Endothelial cell (in vitro differentiated cells): Measurements from ENCODE around the gene SLC15A2. TPM values are rescaled to one million over a fixed set of nuclear protein-coding genes. Genes with fewer than 3 reads are reported as not detected.
"Not testable (repeated sequence)": the region's sequence is repeated elsewhere in the genome, so short reads cannot be mapped to it uniquely, and the experiment has no call there.

Experiments used
- DNase-seq: peaks from one replicate; pipeline ENCODE4 v3.0.0; 2021; ENCODE audit warnings: low spot score
- H3K27ac Mint-ChIP-seq: one replicate; pipeline ENCODE4 v1.8.0; 2021; ENCODE audit warnings: mixed read lengths, inconsistent platforms; ENCODE audit not compliant: unreplicated experiment
- H3K27me3 Mint-ChIP-seq: one replicate; pipeline ENCODE4 v1.8.0; 2021; ENCODE audit warnings: mild to moderate bottlenecking, moderate library complexity, mixed read lengths, inconsistent platforms; ENCODE audit not compliant: unreplicated experiment
- H3K36me3 Mint-ChIP-seq: one replicate; pipeline ENCODE4 v1.8.0; 2021; ENCODE audit warnings: mild to moderate bottlenecking, low read depth, mixed read lengths, inconsistent platforms; ENCODE audit not compliant: unreplicated experiment
- H3K4me1 Mint-ChIP-seq: one replicate; pipeline ENCODE4 v1.8.0; 2021; ENCODE audit warnings: mild to moderate bottlenecking, mixed read lengths, inconsistent platforms; ENCODE audit not compliant: unreplicated experiment
- H3K4me3 Mint-ChIP-seq: one replicate; pipeline ENCODE4 v1.8.0; 2021; ENCODE audit warnings: mild to moderate bottlenecking, mixed read lengths, inconsistent platforms; ENCODE audit not compliant: unreplicated experiment
- H3K9me3 Mint-ChIP-seq: one replicate; pipeline ENCODE4 v1.8.0; 2021; ENCODE audit warnings: mixed read lengths, inconsistent platforms; ENCODE audit not compliant: unreplicated experiment
- long read RNA-seq: library from polyadenylated mRNA; unstranded; transcript quantifications from one replicate; pipeline ENCODE4 v2.0.0, GENCODE V29; 2020; ENCODE audit not compliant: unreplicated experiment
- total RNA-seq: library from RNA; stranded (reverse); fragmentation: NEBNext Ultra II Directional; extraction: Animal tissue kit (Norgen Biotek cat#: 25700); gene quantifications from one replicate; pipeline ENCODE4 v1.2.1, GENCODE V29; 2021; ENCODE audit not compliant: unreplicated experiment
- TF ChIP-seq, protein P1 (sequence below): fragments of 200-600 bp; sonication (generic); IDR thresholded peaks from one replicate; pipeline ENCODE4 v1.5.0; 2021; ENCODE audit warnings: antibody characterized with exemption; ENCODE audit not compliant: unreplicated experiment

Gene SLC15A2
- total RNA-seq, result 4.9 TPM
- long read RNA-seq, result 0 reads

- peaks cover 10% of the 10 kb centered on the region for H3K4me1 Mint-ChIP-seq
- H3K36me3 Mint-ChIP-seq, result peaks cover 8% of the 10 kb centered on the region
- TF ChIP-seq, protein P1, sequence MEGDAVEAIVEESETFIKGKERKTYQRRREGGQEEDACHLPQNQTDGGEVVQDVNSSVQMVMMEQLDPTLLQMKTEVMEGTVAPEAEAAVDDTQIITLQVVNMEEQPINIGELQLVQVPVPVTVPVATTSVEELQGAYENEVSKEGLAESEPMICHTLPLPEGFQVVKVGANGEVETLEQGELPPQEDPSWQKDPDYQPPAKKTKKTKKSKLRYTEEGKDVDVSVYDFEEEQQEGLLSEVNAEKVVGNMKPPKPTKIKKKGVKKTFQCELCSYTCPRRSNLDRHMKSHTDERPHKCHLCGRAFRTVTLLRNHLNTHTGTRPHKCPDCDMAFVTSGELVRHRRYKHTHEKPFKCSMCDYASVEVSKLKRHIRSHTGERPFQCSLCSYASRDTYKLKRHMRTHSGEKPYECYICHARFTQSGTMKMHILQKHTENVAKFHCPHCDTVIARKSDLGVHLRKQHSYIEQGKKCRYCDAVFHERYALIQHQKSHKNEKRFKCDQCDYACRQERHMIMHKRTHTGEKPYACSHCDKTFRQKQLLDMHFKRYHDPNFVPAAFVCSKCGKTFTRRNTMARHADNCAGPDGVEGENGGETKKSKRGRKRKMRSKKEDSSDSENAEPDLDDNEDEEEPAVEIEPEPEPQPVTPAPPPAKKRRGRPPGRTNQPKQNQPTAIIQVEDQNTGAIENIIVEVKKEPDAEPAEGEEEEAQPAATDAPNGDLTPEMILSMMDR, result no peak
- DNase-seq, result no peak
- H3K4me3 Mint-ChIP-seq, result no peak within 1 kb of the TSS
- H3K9me3 Mint-ChIP-seq, result no peaks in the 10 kb centered on the region
- no peak within 1 kb of the TSS for H3K27ac Mint-ChIP-seq
- no peaks in the 10 kb centered on the region for H3K27me3 Mint-ChIP-seq
Measured at GRCh38 chr3:121894301-121894990, at the start of gene SLC15A2. Gene SLC15A2, plus strand, starts transcription at chr3:121894401. Its CDS starts 76 bp downstream, at chr3:121894477.

- Mint-ChIP-seq H3K4me3 (no peak overlapping the region), H3K9me3 (no peaks in the 10 kb centered on the region), H3K36me3 (no peaks in the 10 kb centered on the region), H3K4me1 (no peaks in the 10 kb centered on the region), H3K27me3 (no peaks in the 10 kb centered on the region), H3K27ac (no peak overlapping the region)
- TF ChIP-seq, protein P1, result no peak
- no peak for DNase-seq
Measured at GRCh38 chr3:121844892-121845291, 49.3 kb upstream of the SLC15A2 start.

GRCh38 chr3:121852256-121852655 is 41.9 kb upstream of the SLC15A2 start:
- no peaks in the 10 kb centered on the region for H3K9me3 Mint-ChIP-seq
- no peaks in the 10 kb centered on the region for H3K27me3 Mint-ChIP-seq
- no peak overlapping the region for H3K4me3 Mint-ChIP-seq
- TF ChIP-seq, protein P1, result no peak
- DNase-seq, result no peak
- no peak overlapping the region for H3K27ac Mint-ChIP-seq
- no peaks in the 10 kb centered on the region for H3K4me1 Mint-ChIP-seq
- H3K36me3 Mint-ChIP-seq, result no peaks in the 10 kb centered on the region

- Mint-ChIP-seq H3K36me3 (no peaks in the 10 kb centered on the region), H3K4me1 (peaks cover 12% of the 10 kb centered on the region), H3K27ac (no peak overlapping the region), H3K4me3 (no peak overlapping the region), H3K27me3 (no peaks in the 10 kb centered on the region), H3K9me3 (no peaks in the 10 kb centered on the region)
- TF ChIP-seq, protein P1, result peak; percentile 38
- DNase-seq, result no peak
Measured at GRCh38 chr3:121855555-121855954, 38.6 kb upstream of the SLC15A2 start.

DNA sequence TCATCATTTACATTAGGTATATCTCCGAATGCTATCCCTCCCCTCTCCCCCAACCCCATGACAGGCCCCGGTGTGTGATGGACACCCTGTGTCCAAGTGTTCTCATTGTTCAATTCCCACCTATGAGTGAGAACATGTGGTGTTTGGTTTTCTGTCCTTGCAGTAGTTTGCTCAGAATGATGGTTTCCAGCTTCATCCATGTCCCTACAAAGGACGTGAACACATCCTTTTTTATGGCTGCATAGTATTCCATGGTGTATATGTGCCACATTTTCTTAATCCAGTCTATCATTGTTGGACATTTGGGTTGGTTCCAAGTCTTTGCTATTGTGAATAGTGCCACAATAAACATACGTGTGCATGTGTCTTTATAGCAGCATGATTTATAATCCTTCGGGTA is 36.4 kb upstream of the SLC15A2 start:
- not testable (repeated sequence) for H3K4me3 Mint-ChIP-seq, H3K27ac Mint-ChIP-seq, H3K9me3 Mint-ChIP-seq, H3K36me3 Mint-ChIP-seq, H3K27me3 Mint-ChIP-seq, DNase-seq
- peaks cover 12% of the 10 kb centered on the region for H3K4me1 Mint-ChIP-seq

- not testable (repeated sequence) for H3K4me3 Mint-ChIP-seq, H3K27ac Mint-ChIP-seq, DNase-seq, H3K9me3 Mint-ChIP-seq, H3K36me3 Mint-ChIP-seq, H3K27me3 Mint-ChIP-seq
- peaks cover 12% of the 10 kb centered on the region for H3K4me1 Mint-ChIP-seq
Measured at GRCh38 chr3:121863247-121863646, 31.0 kb upstream of the SLC15A2 start.
